Fibroblast of skin of right quadriceps (primary cell): ENCODE data around the gene PIK3R5.

ENCODE experiments used
- DNase-seq: peaks from one replicate; pipeline ENCODE4 v3.0.0-alpha.2; 2013

PIK3R5 gene

GRCh38 chr17:8918807-8919465 lies 46.6 kb downstream of the PIK3R5 start:
- peak; percentile 32 for DNase-seq

DNA sequence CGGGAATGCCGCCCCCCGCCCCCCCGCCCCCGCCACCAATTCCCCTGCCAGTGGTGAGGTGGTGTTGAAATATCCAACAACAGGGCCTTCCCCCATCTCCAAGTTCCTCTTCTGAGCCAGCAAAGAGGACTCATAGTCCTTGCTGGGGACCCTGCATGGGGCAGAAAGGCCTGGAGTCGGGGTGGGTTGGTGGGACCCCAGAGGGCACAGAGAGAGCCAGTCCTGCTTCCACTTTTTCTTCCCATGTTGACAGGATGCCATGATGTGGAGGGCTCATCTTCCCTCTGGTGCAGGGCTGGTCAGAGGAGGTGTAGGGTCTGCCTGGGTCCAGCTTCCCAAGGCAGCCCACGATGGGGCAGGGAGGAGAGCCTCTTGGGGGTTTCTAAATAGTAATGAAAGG lies 49.0 kb downstream of the PIK3R5 start:
- no peak for DNase-seq

DNA sequence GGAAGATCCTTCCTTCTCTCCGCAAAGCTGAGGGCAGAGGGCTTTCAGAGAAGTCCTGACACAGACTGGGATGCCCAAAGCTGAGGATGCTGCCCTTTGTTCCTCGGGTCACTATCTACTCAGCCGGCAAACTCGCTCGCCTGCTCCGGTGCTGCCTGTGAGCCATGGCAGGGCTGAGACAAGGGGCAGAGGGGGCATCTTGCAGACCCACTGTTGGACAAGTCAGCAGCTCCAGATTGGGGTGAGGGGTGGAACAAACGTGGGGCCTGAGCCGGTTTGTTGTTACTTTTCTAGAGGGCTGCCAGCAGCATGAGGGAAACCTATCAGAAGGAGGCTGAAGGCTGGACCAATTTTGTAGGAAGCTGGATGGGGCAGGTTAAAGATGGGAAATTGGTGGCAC lies 51.0 kb downstream of the PIK3R5 start:
- DNase-seq, result no peak

- no peak for DNase-seq
Observed at GRCh38 chr17:8913879-8914278, 51.6 kb downstream of the PIK3R5 start.

DNA sequence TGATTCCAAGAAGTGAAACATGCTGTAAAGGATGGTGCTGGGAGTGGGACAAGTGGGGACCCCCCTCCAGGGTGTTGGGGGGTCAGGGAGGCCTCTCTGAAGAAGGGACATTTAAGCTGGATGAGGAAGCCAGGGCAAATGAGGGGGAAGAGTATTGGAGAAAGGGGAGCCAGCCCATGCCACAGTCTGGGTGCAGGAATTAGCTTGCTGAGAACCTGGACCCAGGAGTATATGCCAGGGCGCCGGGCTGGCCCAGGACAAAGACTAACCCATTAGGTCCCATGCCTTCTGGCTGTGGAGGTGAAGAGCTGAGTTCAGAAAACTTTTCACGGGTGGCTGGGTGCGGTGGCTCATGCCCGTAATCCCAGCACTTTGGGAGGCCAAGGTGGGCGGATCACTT lies 52.4 kb downstream of the PIK3R5 start:
- DNase-seq, result no peak

GRCh38 chr17:8912084-8912981 lies 53.2 kb downstream of the PIK3R5 start:
- no peak for DNase-seq

DNA sequence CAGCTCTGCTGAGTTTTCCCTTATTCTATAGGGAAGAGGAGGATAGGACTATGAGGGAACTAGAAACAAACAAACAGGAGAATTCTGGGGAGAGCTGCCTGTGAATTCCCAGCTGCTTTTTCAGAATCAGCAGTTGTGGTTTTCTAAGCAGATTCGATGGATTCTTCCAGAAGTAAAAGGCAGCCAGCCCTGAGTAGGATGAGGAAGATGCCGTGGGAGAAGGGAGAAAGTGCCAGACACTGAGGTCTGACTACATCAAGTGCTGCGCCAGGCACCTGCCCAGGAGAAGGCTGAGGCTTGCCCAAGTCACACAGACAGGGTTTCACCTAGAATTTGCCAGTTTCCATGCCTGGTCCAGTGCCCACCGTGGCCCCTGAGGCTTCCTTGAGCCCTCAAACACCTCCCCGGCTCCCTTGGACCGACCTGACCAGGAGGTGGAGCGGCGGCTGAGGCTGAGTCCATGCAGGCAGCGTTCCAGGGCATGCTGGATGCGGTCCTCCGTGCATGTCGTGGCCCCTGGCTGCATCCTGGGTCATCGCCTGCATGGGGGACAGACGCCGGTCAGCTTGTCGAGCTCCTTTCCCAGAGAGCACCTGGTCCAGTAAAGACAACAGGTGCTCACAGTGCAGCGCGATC lies 54.4 kb downstream of the PIK3R5 start:
- no peak for DNase-seq

GRCh38 chr17:8909586-8910270 lies 55.8 kb downstream of the PIK3R5 start:
- no peak for DNase-seq

DNA sequence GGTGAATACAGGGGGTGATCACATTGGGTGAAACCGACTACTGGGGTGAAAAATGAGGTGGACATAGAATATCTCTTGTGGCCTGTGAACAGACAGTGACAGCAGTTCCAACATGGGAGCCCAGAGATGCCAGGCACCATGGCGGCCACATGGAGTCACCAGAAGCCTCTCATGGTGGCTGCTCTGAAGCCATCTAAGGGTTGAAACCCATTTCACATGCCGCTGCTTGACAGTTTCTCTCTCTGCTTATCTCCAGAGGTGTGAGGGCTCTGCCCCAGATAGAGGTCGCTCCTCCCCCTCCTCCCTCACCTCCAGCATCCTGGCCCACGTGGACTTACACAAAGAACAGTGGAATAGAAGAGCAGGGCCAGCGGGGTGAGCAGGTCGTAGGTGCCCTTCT lies 60.2 kb downstream of the PIK3R5 start:
- no peak for DNase-seq

GRCh38 chr17:8904686-8905085 lies 60.8 kb downstream of the PIK3R5 start:
- DNase-seq, result no peak

- DNase-seq, result no peak
Observed at GRCh38 chr17:8904201-8904600, 61.3 kb downstream of the PIK3R5 start.

GRCh38 chr17:8900626-8901585 lies 64.6 kb downstream of the PIK3R5 start:
- DNase-seq, result no peak

DNA sequence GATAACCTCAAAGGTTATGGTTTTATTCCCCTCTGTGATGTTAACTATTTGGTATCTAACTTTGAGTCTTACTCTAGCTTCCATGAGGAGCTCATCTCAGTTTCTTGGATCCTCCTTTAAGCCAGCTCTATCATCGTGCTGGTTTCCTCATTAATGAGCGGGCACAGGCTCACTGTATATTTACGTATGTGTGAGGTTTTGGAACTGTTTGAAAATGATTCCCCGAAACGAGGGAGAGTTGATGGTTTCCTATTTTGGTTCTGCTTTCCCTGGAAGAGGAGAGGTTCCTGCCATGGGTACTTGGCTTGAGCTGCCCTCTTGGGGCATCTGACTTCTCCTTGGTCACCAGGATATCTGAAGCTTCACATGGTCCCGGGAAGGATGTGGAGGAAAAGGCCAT lies 65.3 kb downstream of the PIK3R5 start:
- no peak for DNase-seq

DNA sequence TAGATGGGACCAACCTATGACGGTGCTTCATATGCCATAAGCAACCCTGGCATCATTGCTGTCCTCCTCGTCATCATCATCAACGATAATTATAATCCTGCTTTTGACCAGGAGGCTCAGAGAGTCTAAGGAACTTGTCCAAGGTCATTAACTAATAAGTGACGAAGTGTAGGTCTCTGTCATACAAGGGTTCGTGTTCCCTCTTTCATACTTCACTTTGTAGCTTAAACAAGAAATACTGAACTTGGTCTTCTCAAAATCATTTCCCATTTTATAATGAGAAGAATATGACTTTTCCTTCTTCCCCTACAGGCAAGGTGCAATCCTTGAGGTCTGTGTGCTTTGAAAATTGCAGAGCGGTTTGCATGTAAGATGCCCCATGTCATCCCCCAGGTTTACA lies 66.9 kb downstream of the PIK3R5 start:
- no peak for DNase-seq

DNA sequence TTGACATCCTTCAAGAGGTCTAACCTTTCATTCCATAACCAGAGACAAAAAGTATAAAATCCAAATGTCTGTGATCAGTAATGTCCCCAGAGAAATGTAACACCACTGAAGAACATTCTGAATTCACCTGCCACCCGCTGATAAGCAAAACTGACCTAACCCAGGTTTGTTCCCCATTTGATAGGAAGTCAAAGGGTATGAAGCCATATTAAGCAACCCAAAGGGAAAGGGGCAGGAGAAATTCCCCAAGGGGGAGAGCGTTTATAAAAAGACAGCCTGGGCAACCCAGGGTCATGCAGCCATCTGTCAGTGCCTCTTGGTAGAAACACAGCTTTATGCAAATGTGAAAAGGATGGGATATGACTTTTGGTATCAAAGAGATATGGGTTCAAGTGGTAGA lies 67.4 kb downstream of the PIK3R5 start:
- no peak for DNase-seq

GRCh38 chr17:8896641-8897635 lies 68.6 kb downstream of the PIK3R5 start:
- DNase-seq, result no peak

DNA sequence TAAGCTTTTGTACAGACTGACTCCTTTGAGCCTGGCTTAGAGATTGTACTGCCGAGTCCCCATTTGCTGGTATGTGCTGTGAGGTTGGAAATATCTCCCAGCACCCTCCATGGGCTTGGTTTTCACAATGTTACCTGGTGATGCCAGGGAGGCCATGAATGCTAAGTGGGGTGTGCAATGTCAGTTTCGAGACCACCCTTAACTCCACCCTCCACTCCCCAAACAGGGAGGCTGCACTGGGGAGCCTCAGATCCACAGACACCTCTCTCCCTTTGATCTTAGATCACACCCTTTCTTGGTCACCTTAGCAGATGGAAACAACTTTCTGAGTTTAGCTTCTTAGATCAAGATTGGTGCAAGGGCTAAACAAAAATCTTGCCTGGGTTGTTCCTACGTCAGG lies 69.4 kb downstream of the PIK3R5 start:
- no peak for DNase-seq

DNA sequence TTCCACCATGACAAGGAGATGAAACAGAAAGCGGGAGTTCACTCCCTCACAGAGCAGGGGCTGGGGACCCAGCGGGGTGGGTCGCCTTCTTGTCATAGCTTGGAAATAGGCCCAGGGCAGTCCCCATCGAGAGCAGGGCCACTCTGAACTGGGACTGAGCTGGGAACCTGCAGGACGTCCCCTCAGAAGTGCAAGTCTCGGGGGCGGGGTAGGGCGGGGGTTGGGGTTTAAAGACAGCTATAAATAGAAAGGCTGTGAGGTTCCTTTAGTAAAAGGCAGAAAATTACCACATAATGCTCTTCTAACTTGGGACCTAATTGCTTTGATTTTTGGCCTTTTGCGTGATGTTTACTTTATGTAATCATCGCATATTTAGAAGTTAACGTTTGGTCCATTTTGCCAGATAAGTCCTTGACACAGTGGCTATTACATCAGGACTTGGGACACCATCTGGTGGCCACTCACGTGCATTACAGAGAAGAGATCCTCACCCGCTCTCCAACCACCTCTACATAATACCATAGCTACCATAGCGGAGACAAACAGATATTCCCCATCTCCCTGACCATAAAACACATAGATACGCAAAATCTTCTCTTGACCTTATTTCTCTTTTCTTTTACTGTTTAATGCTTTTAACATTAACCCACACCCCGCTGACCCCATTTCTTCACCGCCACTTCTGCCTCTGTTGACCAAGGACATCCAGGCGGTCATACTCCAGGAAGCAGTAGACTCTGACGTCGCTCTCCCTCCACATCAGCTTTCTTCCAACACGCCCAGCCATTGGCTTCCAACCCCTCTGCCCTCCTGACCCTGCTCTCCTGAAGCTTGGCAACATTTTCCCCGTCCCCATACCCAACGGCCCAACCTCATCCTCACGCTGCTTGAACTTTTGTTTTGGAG lies 70.6 kb downstream of the PIK3R5 start:
- peak; percentile 66 for DNase-seq

GRCh38 chr17:8894202-8894671 lies 71.3 kb downstream of the PIK3R5 start:
- DNase-seq, result no peak
